Right atrium auricular region (tissue), 2 donors: Measurements from ENCODE around the gene CERS6. TPM values are rescaled to one million over a fixed set of nuclear protein-coding genes. Genes with fewer than 3 reads are reported as not detected.
A peak's percentile ranks its signal among the peaks of the same experiment; 100 is the strongest.

Experiments used
- DNase-seq: peaks from one replicate; pipeline ENCODE4 v3.0.0-alpha.2; 2019; ENCODE audit warnings: low spot score
- H3K27ac ChIP-seq, 2 donors: fragments of 200-600 bp; sonication (generic); 1 replicate in 1 of 2; 2 replicates in 1 of 2; pipeline ENCODE4 v1.5.1; 2016 to 2019
- H3K27me3 ChIP-seq, 2 donors: fragments of 200-600 bp; sonication (generic); one replicate each; pipeline versions ENCODE4 v1.5.1 to v1.6.0; 2017 to 2019
- H3K36me3 ChIP-seq: fragments of 200-600 bp; sonication (generic); one replicate; pipeline ENCODE4 v1.5.1; 2016
- H3K4me1 ChIP-seq, 2 donors: fragments of 200-600 bp; sonication (generic); one replicate each; pipeline versions ENCODE4 v1.5.1 to v1.6.0; 2017 to 2019
- H3K4me3 ChIP-seq, 2 donors: fragments of 200-600 bp; sonication (generic); 1 replicate in 1 of 2; 2 replicates in 1 of 2; pipeline ENCODE4 v1.5.1; 2017 to 2019; ENCODE audit warnings: mild to moderate bottlenecking in 1 of 2, moderate library complexity in 1 of 2
- H3K9me3 ChIP-seq, 2 donors: fragments of 200-600 bp; sonication (generic); one replicate each; pipeline ENCODE4 v1.5.1; 2019
- CTCF ChIP-seq, 2 donors: fragments of 200-600 bp; sonication (generic); IDR thresholded peaks; one replicate each; pipeline ENCODE4 v1.5.1; 2019; ENCODE audit warnings: antibody characterized with exemption in 2 of 2
- total RNA-seq, 2 donors: library from RNA; depleted of rRNA; stranded (reverse); fragments of >200 nt; gene quantifications; one replicate each; pipeline ENCODE4 v1.1.0, GENCODE V29; 2016

CERS6 gene
- total RNA-seq, 2 donors from 2014 or later = 59.4 to 74.5 TPM

GRCh38 chr2:168731002-168731401 is 274.9 kb downstream of the CERS6 start:
- no peaks in the 10 kb centered on the region for H3K36me3 ChIP-seq
- no peak for TF ChIP-seq CTCF (IDR thresholded peaks at IDR 0.05)

GRCh38 chr2:168731616-168732015 is 275.5 kb downstream of the CERS6 start:
- H3K27ac ChIP-seq = peak overlapping the region; percentile 21 to 27
- no peak for TF ChIP-seq CTCF (IDR thresholded peaks at IDR 0.05)
- H3K9me3 ChIP-seq = no peaks in the 10 kb centered on the region
- no peak for DNase-seq
- no peak overlapping the region for H3K4me3 ChIP-seq
- peaks cover 0 to 54% of the 10 kb centered on the region in 2 donors for H3K4me1 ChIP-seq
- H3K27me3 ChIP-seq = no peaks in the 10 kb centered on the region
- H3K36me3 ChIP-seq = no peaks in the 10 kb centered on the region

More at GRCh38 chr2:168731002-168731401, 274.9 kb downstream of the CERS6 start:
- Histone ChIP-seq H3K27me3 (no peaks in the 10 kb centered on the region), H3K27ac (peak overlapping the region in 1 of 2 donors; percentile 27), H3K4me1 (peaks cover 0 to 49% of the 10 kb centered on the region in 2 donors), H3K4me3 (no peak overlapping the region), H3K9me3 (no peaks in the 10 kb centered on the region)
- no peak for DNase-seq

GRCh38 chr2:168732100-168732499 is 276.0 kb downstream of the CERS6 start:
- H3K36me3 ChIP-seq = no peaks in the 10 kb centered on the region
- H3K4me3 ChIP-seq = no peak overlapping the region
- H3K9me3 ChIP-seq = no peaks in the 10 kb centered on the region
- H3K27ac ChIP-seq = peak overlapping the region; percentile 21 to 27
- H3K27me3 ChIP-seq = no peaks in the 10 kb centered on the region
- DNase-seq = no peak
- H3K4me1 ChIP-seq = peaks cover 0 to 59% of the 10 kb centered on the region in 2 donors
- TF ChIP-seq CTCF (IDR thresholded peaks at IDR 0.05) = no peak

GRCh38 chr2:168732506-168732905 is 276.4 kb downstream of the CERS6 start:
- TF ChIP-seq CTCF (IDR thresholded peaks at IDR 0.05) = no peak
- Histone ChIP-seq H3K27ac (no peak overlapping the region), H3K4me3 (no peak overlapping the region), H3K9me3 (no peaks in the 10 kb centered on the region), H3K36me3 (no peaks in the 10 kb centered on the region), H3K27me3 (no peaks in the 10 kb centered on the region), H3K4me1 (peaks cover 0 to 63% of the 10 kb centered on the region in 2 donors)
- no peak for DNase-seq

- Histone ChIP-seq H3K36me3 (no peaks in the 10 kb centered on the region), H3K27me3 (no peaks in the 10 kb centered on the region), H3K4me1 (peaks cover 0 to 71% of the 10 kb centered on the region in 2 donors), H3K27ac (peak overlapping the region; percentile 66 to 74), H3K4me3 (no peak overlapping the region), H3K9me3 (no peaks in the 10 kb centered on the region)
- no peak for DNase-seq
- TF ChIP-seq CTCF (IDR thresholded peaks at IDR 0.05) = no peak
These were observed 278.2 kb downstream of the CERS6 start for GRCh38 chr2:168734199-168734760.
